Keratinocyte (primary cell): ENCODE results near the gene GRK6. TPM values are rescaled to one million over a fixed set of nuclear protein-coding genes. Genes with fewer than 3 reads are reported as not detected.
A peak's percentile ranks its signal among the peaks of the same experiment; 100 is the strongest.

ENCODE experiments used
- DNase-seq: peaks from one replicate; pipeline ENCODE4 v3.0.0-alpha.2; 2011; ENCODE audit warnings: low read depth, missing footprints, low spot score
- FAIRE-seq: peaks from 2 replicates; lab custom pipeline; 2011; peaks lifted over from hg19 to GRCh38; lab: Jason Lieb, UNC
- H2AFZ ChIP-seq: 2 replicates; pipeline ENCODE4 v1.6.0; 2012; ENCODE audit warnings: low read length, control low read depth, inconsistent platforms; ENCODE audit not compliant: control insufficient read depth
- H3K27ac ChIP-seq: 2 replicates; pipeline ENCODE4 v1.5.1; 2011; ENCODE audit warnings: low read length; ENCODE audit not compliant: control insufficient read depth, insufficient read depth
- H3K27me3 ChIP-seq: 3 replicates; pipeline ENCODE4 v1.6.0; 2011; ENCODE audit warnings: low read length; ENCODE audit not compliant: control insufficient read depth, insufficient read depth; ENCODE audit errors: extremely low read depth
- H3K36me3 ChIP-seq, 2 experiments: 2 replicates in 1 of 2; 3 replicates in 1 of 2; pipeline ENCODE4 v1.5.1; 2011; ENCODE audit warnings: low read length in 2 of 2, mild to moderate bottlenecking in 1 of 2; ENCODE audit not compliant: control insufficient read depth in 2 of 2, insufficient read depth in 2 of 2; ENCODE audit errors: extremely low read depth in 1 of 2
- H3K4me1 ChIP-seq: 3 replicates; pipeline ENCODE4 v1.5.1; 2011; ENCODE audit warnings: low read length; ENCODE audit not compliant: control insufficient read depth, insufficient read depth; ENCODE audit errors: extremely low read depth
- H3K4me2 ChIP-seq: 3 replicates; pipeline ENCODE4 v1.6.0; 2011; ENCODE audit warnings: low read depth, low read length; ENCODE audit not compliant: control insufficient read depth, insufficient read depth; ENCODE audit errors: extremely low read depth
- H3K4me3 ChIP-seq, 3 experiments: fragments of 200-600 bp in 1 of 3; sonication (generic) in 1 of 3; 2 replicates in 2 of 3; 3 replicates in 1 of 3; pipeline ENCODE4 v1.5.1; 2011 to 2016; ENCODE audit warnings: low read length in 3 of 3, mild to moderate bottlenecking in 3 of 3, control low read depth in 2 of 3, inconsistent platforms in 1 of 3, low read depth in 1 of 3, mixed read lengths in 1 of 3, mixed run types in 1 of 3, moderate library complexity in 1 of 3; ENCODE audit not compliant: control insufficient read depth in 2 of 3, insufficient read depth in 2 of 3; ENCODE audit errors: extremely low read depth in 1 of 3
- H3K79me2 ChIP-seq: 2 replicates; pipeline ENCODE4 v1.6.0; 2012; ENCODE audit warnings: low read length; ENCODE audit not compliant: control insufficient read depth, insufficient read depth
- H3K9ac ChIP-seq: 3 replicates; pipeline ENCODE4 v1.6.0; 2011; ENCODE audit warnings: low read length; ENCODE audit not compliant: control insufficient read depth, insufficient read depth; ENCODE audit errors: extremely low read depth
- H3K9me1 ChIP-seq: 3 replicates; pipeline ENCODE4 v1.6.0; 2011; ENCODE audit warnings: low read length; ENCODE audit not compliant: control insufficient read depth, insufficient read depth; ENCODE audit errors: extremely low read depth
- H3K9me3 ChIP-seq: 2 replicates; pipeline ENCODE4 v1.5.1; 2012; ENCODE audit warnings: low read depth, low read length; ENCODE audit not compliant: control insufficient read depth
- H4K20me1 ChIP-seq: 3 replicates; pipeline ENCODE4 v1.6.0; 2011; ENCODE audit warnings: low read length; ENCODE audit not compliant: control insufficient read depth, insufficient read depth; ENCODE audit errors: extremely low read depth
- CTCF ChIP-seq, 3 experiments: IDR thresholded peaks in 1 of 3; conservative IDR thresholded peaks in 1 of 3; optimal IDR thresholded peaks in 1 of 3; 2 replicates in 2 of 3; 3 replicates in 1 of 3; pipeline versions ENCODE3 to v1.5.1; 2011; ENCODE audit warnings: low read length in 3 of 3, mild to moderate bottlenecking in 3 of 3, moderate library complexity in 2 of 3, control low read depth in 1 of 3, inconsistent platforms in 1 of 3; ENCODE audit not compliant: insufficient read depth in 2 of 3; ENCODE audit errors: extremely low read depth in 1 of 3
- EZH2 ChIP-seq: IDR thresholded peaks from one replicate; pipeline ENCODE4 v1.6.1; 2012; ENCODE audit warnings: inconsistent platforms, mild to moderate bottlenecking, low read length, moderate library complexity
- dilution Hi-C: fragments of 300-500 bp; cut with MboI; formaldehyde crosslinking; loops from one replicate; pipeline ENCODE4 v1.7.0; 2020; ENCODE audit warnings: low sequenced_read_pairs; ENCODE audit not compliant: extremely low pct_ligation_motif_present
- polyA plus RNA-seq, 5 experiments: library from polyadenylated mRNA; depleted of rRNA in 3 of 5; stranded (reverse) in 3 of 5; stranded (forward) in 1 of 5; unstranded in 1 of 5; fragments of >200 nt; gene quantifications; 1 replicate in 1 of 5; 2 replicates in 3 of 5; 3 replicates in 1 of 5; pipeline versions ENCODE4 v1.2.1 to v1.2.3, GENCODE V29; 2011 to 2012; ENCODE audit warnings: missing spikeins in 2 of 5, low read depth in 1 of 5, low replicate concordance in 1 of 5

The GRK6 gene
- polyA plus RNA-seq, 1 donor (not counting 4 experiments of a cell fraction or from before 2014, with no cell fraction given), result 29.9 TPM

DNA sequence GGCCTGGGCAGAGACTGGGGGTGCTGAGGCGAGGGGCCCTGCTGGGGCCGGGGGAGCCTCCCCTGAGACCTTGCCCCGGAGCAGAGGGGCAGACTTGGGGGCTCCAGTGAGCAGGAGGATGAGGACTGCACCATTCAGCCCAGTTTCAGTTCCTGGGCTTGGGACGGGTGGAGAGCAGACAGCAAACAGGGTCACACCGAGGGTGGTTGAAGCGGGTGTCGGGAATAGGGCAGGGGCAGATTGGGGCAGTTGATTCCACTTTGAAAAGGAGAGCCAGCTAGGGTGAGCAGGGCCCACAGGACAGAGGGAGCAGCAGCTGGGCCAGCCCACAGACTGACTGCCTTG, 4.5 kb downstream of the GRK6 start:
- no peak overlapping the region for H3K4me3 ChIP-seq
- TF ChIP-seq EZH2 (no peak), CTCF (optimal IDR thresholded peaks at IDR 0.05 in 1 of 3, IDR thresholded peaks at IDR 0.05 in 1 of 3, conservative IDR thresholded peaks at IDR 0.05 in 1 of 3; ENCODE audit: extremely low read depth in 1 of 3, insufficient read depth in 2 of 3, low read length in 3 of 3) (no peak)
- no peaks in the 10 kb centered on the region for H3K9me3 ChIP-seq
- peak overlapping the region; percentile 15 for H3K27ac ChIP-seq
- no peak for FAIRE-seq
- H3K4me2 ChIP-seq, result peak overlapping the region; percentile 56
- no peak for DNase-seq
- H3K4me1 ChIP-seq, result peaks cover 67% of the 10 kb centered on the region
- H3K36me3 ChIP-seq, result peaks cover 21 to 47% of the 10 kb centered on the region in 2 experiments
- peak overlapping the region; percentile 60 for H3K9ac ChIP-seq
- H2AFZ ChIP-seq, result no peak overlapping the region
- peaks cover 33% of the 10 kb centered on the region for H3K79me2 ChIP-seq
- dilution Hi-C loops, result no loop called here
- H3K27me3 ChIP-seq, result no peaks in the 10 kb centered on the region
- no peaks in the 10 kb centered on the region for H3K9me1 ChIP-seq
- no peaks in the 10 kb centered on the region for H4K20me1 ChIP-seq

- dilution Hi-C loops, result no loop called here
- no peaks in the 10 kb centered on the region for H4K20me1 ChIP-seq
- H3K4me1 ChIP-seq, result peaks cover 67% of the 10 kb centered on the region
- H3K79me2 ChIP-seq, result peaks cover 33% of the 10 kb centered on the region
- H3K9me1 ChIP-seq, result no peaks in the 10 kb centered on the region
- peak overlapping the region; percentile 60 for H3K9ac ChIP-seq
- no peak overlapping the region for H3K4me3 ChIP-seq
- H3K9me3 ChIP-seq, result no peaks in the 10 kb centered on the region
- peaks cover 22 to 47% of the 10 kb centered on the region in 2 experiments for H3K36me3 ChIP-seq
- FAIRE-seq, result no peak
- peak overlapping the region; percentile 15 for H3K27ac ChIP-seq
- no peak overlapping the region for H2AFZ ChIP-seq
- H3K4me2 ChIP-seq, result peak overlapping the region; percentile 56
- no peak for TF ChIP-seq EZH2
- no peak for TF ChIP-seq CTCF (optimal IDR thresholded peaks at IDR 0.05 in 1 of 3, IDR thresholded peaks at IDR 0.05 in 1 of 3, conservative IDR thresholded peaks at IDR 0.05 in 1 of 3; ENCODE audit: extremely low read depth in 1 of 3, insufficient read depth in 2 of 3, low read length in 3 of 3)
- no peak for DNase-seq
- H3K27me3 ChIP-seq, result no peaks in the 10 kb centered on the region
Measured at GRCh38 chr5:177431317-177432142, 5.1 kb downstream of the GRK6 start.
